Endothelial cell (in vitro differentiated cells): ENCODE data around the gene EEF1AKMT3. TPM values are rescaled to one million over a fixed set of nuclear protein-coding genes. Genes with fewer than 3 reads are reported as not detected.
"Not testable (repeated sequence)": the region's sequence is repeated elsewhere in the genome, so short reads cannot be mapped to it uniquely, and the experiment has no call there.

Experiments used
- DNase-seq: peaks from one replicate; pipeline ENCODE4 v3.0.0; 2021; ENCODE audit warnings: low spot score
- H3K27ac Mint-ChIP-seq: one replicate; pipeline ENCODE4 v1.8.0; 2021; ENCODE audit warnings: mixed read lengths, inconsistent platforms; ENCODE audit not compliant: unreplicated experiment
- H3K27me3 Mint-ChIP-seq: one replicate; pipeline ENCODE4 v1.8.0; 2021; ENCODE audit warnings: mild to moderate bottlenecking, moderate library complexity, mixed read lengths, inconsistent platforms; ENCODE audit not compliant: unreplicated experiment
- H3K36me3 Mint-ChIP-seq: one replicate; pipeline ENCODE4 v1.8.0; 2021; ENCODE audit warnings: mild to moderate bottlenecking, low read depth, mixed read lengths, inconsistent platforms; ENCODE audit not compliant: unreplicated experiment
- H3K4me1 Mint-ChIP-seq: one replicate; pipeline ENCODE4 v1.8.0; 2021; ENCODE audit warnings: mild to moderate bottlenecking, mixed read lengths, inconsistent platforms; ENCODE audit not compliant: unreplicated experiment
- H3K4me3 Mint-ChIP-seq: one replicate; pipeline ENCODE4 v1.8.0; 2021; ENCODE audit warnings: mild to moderate bottlenecking, mixed read lengths, inconsistent platforms; ENCODE audit not compliant: unreplicated experiment
- H3K9me3 Mint-ChIP-seq: one replicate; pipeline ENCODE4 v1.8.0; 2021; ENCODE audit warnings: mixed read lengths, inconsistent platforms; ENCODE audit not compliant: unreplicated experiment
- CTCF ChIP-seq: fragments of 200-600 bp; sonication (generic); IDR thresholded peaks from one replicate; pipeline ENCODE4 v1.5.0; 2021; ENCODE audit warnings: antibody characterized with exemption; ENCODE audit not compliant: unreplicated experiment
- total RNA-seq: library from RNA; stranded (reverse); fragmentation: NEBNext Ultra II Directional; extraction: Animal tissue kit (Norgen Biotek cat#: 25700); gene quantifications from one replicate; pipeline ENCODE4 v1.2.1, GENCODE V29; 2021; ENCODE audit not compliant: unreplicated experiment

EEF1AKMT3 gene
- total RNA-seq, 1 donor from 2014 or later: 8.6 TPM

GRCh38 chr12:57767876-57768275, 4.5 kb upstream of the EEF1AKMT3 start:
- no peak overlapping the region for H3K27ac Mint-ChIP-seq
- DNase-seq: no peak
- peaks cover 11% of the 10 kb centered on the region for H3K36me3 Mint-ChIP-seq
- no peak for TF ChIP-seq CTCF
- H3K4me1 Mint-ChIP-seq: peaks cover 35% of the 10 kb centered on the region
- H3K4me3 Mint-ChIP-seq: no peak overlapping the region
- H3K9me3 Mint-ChIP-seq: no peaks in the 10 kb centered on the region
- H3K27me3 Mint-ChIP-seq: peaks cover 33% of the 10 kb centered on the region

GRCh38 chr12:57769594-57769993, 2.8 kb upstream of the EEF1AKMT3 start:
- Mint-ChIP-seq H3K27me3 (peaks cover 19% of the 10 kb centered on the region), H3K4me3 (peak overlapping the region; percentile 54), H3K27ac (no peak overlapping the region), H3K36me3 (peaks cover 9% of the 10 kb centered on the region), H3K9me3 (no peaks in the 10 kb centered on the region), H3K4me1 (peaks cover 24% of the 10 kb centered on the region)
- TF ChIP-seq CTCF: no peak
- DNase-seq: no peak

- TF ChIP-seq CTCF: no peak
- H3K9me3 Mint-ChIP-seq: no peaks in the 10 kb centered on the region
- no peak for DNase-seq
- H3K4me1 Mint-ChIP-seq: peaks cover 21% of the 10 kb centered on the region
- H3K27me3 Mint-ChIP-seq: peaks cover 13% of the 10 kb centered on the region
- H3K36me3 Mint-ChIP-seq: peaks cover 12% of the 10 kb centered on the region
- H3K27ac Mint-ChIP-seq: no peak overlapping the region
- peak overlapping the region; percentile 71 for H3K4me3 Mint-ChIP-seq
Observed at GRCh38 chr12:57770734-57771133, 1.7 kb upstream of the EEF1AKMT3 start.

GRCh38 chr12:57771236-57771872, 1.1 kb upstream of the EEF1AKMT3 start:
- no peak for TF ChIP-seq CTCF
- Mint-ChIP-seq H3K9me3 (no peaks in the 10 kb centered on the region), H3K27ac (peak overlapping the region; percentile 91), H3K36me3 (peaks cover 14% of the 10 kb centered on the region), H3K27me3 (peaks cover 13% of the 10 kb centered on the region), H3K4me3 (peak overlapping the region; percentile 98), H3K4me1 (peaks cover 18% of the 10 kb centered on the region)
- DNase-seq: peak; percentile 73

- peaks cover 14% of the 10 kb centered on the region for H3K36me3 Mint-ChIP-seq
- H3K27ac Mint-ChIP-seq: peak within 1 kb of the TSS; percentile 91
- peak within 1 kb of the TSS; percentile 98 for H3K4me3 Mint-ChIP-seq
- peaks cover 14% of the 10 kb centered on the region for H3K4me1 Mint-ChIP-seq
- no peaks in the 10 kb centered on the region for H3K9me3 Mint-ChIP-seq
- H3K27me3 Mint-ChIP-seq: peaks cover 9% of the 10 kb centered on the region
- peak; percentile 90 for DNase-seq
- TF ChIP-seq CTCF: no peak
Observed at GRCh38 chr12:57771873-57772428, 463 bp upstream of the EEF1AKMT3 start, which contains the start of gene METTL1. TSS of gene METTL1 (minus strand) at chr12:57772105. CDS start at chr12:57772083, 22 bp downstream.

- peaks cover 13% of the 10 kb centered on the region for H3K4me1 Mint-ChIP-seq
- H3K27me3 Mint-ChIP-seq, H3K27ac Mint-ChIP-seq, H3K9me3 Mint-ChIP-seq, H3K4me3 Mint-ChIP-seq, DNase-seq: not testable (repeated sequence)
- H3K36me3 Mint-ChIP-seq: peaks cover 14% of the 10 kb centered on the region
Observed at GRCh38 chr12:57774634-57775033, 2.2 kb downstream of the EEF1AKMT3 start.
